Mucosa of gallbladder (tissue), 1 donor: ENCODE results near the gene HRAS. TPM values are rescaled to one million over a fixed set of nuclear protein-coding genes. Genes with fewer than 3 reads are reported as not detected.

ENCODE experiments used
- DNase-seq: peaks from one replicate; pipeline ENCODE4 v3.0.0-alpha.2; 2020; ENCODE audit warnings: low spot score
- total RNA-seq: library from RNA; stranded (reverse); gene quantifications from one replicate; pipeline ENCODE4 v1.2.1, GENCODE V29; 2021
- donor health status: DM: no; HTN: no; CAD: no.

Gene HRAS
- total RNA-seq, 1 donor from 2014 or later, result 51.1 TPM

DNA sequence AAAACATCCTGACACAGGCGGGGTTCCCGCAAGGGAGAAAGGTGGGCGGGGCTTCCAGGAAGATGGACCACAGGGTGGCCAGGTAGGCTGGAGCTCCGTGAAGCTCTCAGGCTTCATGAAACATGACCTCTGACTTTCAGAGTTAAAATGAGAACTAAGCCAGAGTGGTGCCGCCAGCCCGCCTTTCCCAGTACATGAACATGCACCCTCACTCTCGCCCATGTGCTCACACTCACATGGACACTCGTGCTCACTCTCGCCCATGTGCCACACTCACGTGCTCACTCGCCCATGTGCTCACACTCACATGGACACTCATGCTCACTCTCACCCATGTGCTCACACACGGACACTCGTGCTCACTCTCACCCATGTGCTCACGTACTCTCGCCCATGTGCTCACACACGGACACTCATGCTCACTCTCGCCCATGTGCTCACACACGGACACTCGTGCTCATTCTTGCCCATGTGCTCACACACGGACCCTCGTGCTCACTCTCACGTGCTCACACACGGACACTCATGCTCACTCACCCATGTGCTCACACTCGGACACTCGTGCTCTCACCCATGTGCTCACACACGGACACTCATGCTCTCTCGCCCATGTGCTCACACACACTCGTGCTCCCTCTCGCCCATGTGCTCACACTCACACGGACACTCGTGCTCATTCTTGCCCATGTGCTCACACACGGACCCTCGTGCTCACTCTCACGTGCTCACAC, 38.4 kb downstream of the HRAS start:
- no peak for DNase-seq

DNA sequence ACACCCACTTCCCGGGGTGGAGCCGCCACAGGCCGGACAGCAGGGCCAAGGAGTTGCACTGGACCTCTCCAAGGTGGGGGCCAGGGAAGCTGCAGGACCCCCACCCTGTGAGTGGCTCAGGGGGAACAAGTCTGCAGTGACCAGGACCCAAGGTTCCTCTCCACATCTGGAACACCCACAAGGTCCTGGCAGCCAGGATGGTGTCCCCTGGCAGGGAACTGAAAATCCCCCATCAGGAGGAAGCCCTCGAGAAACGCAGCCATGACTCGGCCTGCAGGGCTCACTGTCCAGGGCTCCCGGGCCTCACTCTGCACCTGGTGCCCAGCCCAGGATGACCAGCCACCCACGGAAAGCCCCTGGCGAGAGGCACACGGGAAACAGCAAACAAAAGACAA, 39.8 kb downstream of the HRAS start:
- DNase-seq, result no peak

DNA sequence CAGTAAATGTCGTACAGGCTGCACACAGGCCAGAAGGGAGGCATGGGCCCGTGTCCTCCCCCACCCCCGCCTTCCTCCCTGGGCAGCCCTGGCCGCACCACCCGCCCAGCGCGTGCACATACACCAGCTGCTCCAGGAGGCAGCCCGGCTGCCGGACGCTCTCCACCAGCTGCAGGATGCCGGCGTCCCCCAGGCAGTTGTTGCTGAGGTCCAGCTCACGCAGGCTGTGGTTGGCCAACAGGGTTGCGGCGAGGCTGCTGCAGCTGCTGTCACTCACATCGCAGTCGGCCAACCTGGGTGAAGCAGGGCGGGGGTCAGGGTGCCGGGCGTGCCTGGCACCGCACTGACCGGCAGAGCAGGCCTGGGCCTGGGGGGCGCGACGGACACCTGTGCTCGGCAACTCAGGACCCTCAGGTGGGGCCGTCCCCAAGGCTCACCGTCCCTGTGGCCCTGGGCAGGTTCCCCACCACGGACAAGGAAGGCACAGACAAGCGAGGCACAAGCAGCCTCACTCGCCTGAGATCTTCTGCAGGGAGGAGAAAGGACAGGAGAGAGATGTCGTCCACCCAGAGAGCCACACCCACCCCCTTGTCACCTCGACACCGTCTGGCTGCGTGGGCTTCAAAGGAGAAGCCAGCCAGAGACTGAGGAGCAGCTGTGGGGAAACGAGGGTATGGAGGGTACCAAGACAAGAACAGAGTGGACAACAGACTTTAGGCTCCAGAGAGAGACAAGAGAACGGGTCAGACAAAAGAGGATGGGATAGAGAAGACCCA, 40.4 kb downstream of the HRAS start:
- DNase-seq, result no peak

DNA sequence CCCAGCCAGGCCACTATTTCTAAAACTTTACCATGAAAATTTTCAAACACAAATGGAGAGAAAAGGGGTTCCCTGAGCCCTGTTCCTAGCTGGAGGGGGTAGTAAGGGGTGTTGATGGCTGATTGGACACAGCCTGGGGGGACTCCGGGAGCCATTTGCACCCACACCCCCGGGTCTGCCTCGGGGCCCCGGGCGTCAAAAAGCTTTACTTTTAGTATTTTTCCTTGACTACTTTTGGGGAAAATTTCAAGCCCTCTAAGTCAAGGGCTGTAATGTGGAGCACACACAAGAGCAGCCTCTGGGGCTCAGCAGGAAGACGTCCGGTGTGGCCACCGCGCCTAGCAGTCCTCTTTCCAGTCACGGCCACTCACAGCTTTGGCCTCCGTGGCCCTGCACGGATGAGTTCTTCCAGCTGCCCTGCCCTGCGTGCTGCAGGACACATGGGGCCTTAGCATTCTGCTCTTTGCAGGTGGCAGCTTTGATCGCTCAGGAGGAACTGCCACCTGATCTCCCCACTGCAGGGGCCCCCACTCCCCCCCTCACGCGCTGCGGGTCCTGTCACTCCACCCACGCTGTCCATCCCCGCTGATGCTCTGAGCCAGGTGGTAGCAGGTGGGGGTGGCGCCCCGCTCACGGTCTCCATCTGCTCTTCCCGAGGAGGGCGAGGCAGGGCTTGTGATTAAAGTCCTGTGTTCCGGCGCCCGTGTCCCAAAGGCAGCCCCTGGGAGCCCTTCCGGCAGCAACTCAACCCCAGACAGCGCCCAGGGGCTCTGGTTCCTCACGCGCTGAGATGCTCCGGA, 42.7 kb downstream of the HRAS start:
- no peak for DNase-seq

DNA sequence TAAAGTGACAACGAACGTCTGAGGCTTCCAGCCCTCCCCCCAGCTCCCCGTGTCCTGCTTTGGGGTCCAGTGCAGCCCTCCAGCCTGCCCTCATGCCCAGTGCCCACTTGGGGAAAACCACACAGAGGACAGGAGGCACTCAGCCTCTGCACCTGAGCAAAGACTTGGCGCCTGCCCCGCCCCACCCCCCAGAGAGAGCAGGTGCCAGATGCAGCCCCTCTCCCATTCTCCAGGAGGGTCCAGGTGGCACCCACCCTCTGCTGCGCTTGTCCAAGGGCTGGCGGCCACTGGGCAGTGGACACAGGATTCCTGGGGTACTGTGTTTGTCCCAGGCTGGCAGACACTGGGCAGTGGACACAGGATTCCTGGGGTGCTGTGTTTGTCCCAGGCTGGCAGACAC, 44.0 kb downstream of the HRAS start:
- DNase-seq, result no peak

DNA sequence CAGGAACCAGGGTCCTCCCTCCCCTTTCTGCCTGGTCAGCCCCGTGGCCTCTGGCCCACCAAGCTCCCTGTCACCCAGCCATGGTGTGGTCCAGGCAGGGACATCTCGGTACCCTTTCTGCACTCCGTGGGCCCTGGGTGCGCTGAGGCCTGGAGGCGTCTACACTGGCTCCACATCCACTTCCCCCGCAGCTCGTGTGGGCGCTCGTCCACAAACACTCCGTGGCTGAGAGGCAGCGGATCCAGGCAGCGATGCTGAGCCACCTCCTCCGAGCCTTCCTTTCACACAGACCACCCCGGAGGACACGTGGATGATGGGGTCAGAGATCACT, 44.5 kb downstream of the HRAS start:
- no peak for DNase-seq

DNA sequence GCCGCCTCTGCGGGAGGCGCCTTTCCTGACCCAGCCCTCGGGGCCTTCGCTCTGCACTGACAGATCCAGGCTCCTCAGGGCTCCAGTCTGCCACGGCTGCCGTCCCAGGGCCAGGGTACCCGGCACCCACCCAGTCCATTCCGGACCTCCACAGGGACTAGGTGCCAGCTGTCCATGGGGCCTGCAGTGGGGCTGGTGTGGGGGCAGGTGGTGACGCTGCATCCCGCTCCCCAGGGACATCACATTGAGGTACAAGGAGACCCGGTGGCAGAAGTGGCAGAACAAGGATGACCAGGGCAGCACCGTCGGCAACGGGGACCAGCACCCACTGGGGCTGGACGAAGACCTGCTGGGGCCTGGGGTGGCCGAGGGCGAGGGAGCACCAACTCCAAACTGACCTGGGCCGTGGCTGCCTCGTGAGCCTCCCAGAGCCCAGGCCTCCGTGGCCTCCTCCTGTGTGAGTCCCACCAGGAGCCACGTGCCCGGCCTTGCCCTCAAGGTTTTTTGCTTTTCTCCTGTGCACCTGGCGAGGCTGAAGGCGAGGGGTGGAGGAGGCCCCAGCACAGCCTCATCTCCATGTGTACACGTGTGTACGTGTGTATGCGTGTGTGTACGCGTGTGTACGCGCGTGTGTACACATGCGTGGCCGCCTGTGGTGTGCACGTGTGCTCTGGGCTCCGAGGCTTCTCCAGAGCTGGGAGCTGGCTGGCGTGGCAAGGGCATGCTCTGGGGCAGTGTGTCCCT, 45.0 kb downstream of the HRAS start:
- no peak for DNase-seq

DNA sequence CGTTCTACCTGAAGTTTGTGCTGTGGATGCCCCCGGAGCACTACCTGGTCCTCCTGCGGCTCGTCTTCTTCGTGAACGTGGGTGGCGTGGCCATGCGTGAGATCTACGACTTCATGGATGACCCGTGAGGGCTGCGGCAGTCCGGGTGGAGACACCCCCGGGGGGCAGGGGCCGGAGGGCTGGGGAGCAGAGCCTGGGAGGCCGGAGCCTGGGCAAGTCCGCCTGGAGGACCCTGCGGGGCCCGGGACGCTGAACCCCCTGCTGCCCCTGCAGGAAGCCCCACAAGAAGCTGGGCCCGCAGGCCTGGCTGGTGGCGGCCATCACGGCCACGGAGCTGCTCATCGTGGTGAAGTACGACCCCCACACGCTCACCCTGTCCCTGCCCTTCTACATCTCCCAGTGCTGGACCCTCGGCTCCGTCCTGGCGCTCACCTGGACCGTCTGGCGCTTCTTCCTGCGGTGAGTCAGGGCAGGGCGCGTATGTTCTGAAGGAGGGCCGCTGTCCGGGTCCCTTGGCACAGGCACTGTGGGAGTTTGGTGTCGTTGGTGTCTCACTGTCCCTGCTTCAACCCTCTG, 45.7 kb downstream of the HRAS start:
- DNase-seq, result no peak

DNA sequence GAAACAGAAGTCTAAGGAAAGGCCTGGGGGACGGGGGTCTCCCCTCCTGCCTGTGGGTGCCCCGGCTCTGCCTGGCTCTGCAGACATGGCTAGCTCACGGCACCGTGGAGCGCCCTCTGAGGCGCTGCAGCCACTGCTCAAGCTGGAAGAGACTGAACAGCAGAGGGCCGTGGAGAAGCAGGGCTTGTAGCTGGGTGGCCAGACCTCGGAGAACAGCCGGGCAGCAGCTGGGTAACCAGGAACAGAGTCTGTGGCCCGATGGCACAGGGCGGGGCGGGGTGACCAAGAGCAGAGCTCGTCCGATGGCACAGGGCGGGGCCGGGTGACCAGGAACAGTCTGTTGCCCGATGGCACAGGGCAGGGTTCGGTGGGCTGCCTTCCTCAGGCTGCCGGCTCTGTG, 46.4 kb downstream of the HRAS start:
- no peak for DNase-seq

DNA sequence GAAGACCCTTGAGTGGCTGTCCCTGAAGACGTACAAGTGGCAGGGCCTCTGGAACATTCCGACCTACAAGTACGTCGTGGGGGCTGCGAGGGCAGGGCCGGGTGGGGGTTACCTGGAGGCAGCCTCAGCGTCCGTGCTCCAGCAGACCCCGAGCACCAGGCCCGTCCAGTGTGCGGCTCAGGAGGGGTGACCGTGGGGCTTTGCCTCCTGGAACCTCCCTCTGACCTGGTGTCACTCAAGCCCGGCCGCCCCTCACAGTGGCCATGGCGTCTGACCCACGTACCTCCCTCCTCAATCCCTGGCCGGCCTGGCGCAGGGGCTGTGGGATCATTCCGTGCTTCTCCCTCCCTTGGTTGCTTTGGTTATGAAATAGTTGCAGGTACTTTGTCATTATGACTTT, 46.8 kb downstream of the HRAS start:
- no peak for DNase-seq

DNA sequence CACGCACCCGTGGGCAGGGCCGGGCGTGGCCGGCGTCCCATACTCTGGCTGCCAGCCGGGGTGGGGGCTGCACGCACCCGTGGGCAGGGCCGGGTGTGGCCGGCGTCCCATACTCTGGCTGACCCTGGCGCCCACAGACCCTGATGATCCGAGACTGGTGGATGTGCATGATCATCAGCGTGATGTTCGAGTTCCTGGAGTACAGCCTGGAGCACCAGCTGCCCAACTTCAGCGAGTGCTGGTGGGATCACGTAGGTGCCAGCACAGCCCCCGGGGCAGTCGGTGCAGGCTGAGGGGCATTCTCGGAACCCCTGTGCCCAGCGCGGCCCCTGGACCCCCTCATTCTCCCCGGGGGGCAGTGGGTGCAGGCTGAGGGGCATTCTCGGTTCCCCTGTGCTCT, 47.3 kb downstream of the HRAS start:
- no peak for DNase-seq

DNA sequence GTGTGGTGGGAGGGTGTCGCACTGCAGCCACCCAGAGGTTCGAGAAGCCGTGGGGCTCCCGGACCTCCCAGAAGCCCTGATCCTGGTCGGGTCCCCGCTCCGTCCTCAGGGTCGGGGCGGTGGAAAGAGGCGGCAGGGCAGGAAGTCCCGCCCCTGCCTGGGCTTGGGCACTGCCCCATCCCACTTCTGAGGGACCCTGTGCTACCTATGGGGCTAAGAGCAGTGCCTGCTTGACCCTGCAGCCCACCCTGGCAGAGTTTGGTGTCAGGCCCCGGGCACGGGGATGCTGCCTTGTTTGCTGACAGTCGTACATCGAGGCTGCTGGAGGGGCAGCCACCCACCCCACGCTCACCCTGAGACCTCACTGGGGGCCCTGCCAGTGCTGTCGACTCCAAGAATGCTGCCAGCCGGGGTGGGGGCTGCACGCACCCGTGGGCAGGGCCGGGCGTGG, 47.8 kb downstream of the HRAS start:
- no peak for DNase-seq

DNA sequence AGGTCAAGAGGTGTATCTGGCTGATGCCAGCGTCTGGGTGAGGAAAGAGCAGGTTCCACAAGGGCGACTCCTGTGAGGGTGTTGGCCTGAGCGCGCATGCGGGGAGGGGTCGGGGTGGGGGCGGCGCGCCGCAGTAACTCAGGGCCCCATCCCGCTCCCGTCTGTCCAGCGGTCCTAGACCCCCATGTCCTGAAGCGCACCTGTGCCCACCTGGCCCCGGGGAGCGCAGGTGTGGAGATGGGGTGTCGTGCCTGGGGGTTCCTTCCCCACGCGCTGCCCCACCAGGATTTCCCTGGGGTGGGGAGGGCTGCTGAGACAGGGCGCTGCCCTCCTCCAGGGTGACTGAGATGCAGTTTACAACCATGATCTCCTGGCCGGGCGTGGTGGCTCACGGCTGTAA, 49.2 kb downstream of the HRAS start:
- DNase-seq, result no peak

DNA sequence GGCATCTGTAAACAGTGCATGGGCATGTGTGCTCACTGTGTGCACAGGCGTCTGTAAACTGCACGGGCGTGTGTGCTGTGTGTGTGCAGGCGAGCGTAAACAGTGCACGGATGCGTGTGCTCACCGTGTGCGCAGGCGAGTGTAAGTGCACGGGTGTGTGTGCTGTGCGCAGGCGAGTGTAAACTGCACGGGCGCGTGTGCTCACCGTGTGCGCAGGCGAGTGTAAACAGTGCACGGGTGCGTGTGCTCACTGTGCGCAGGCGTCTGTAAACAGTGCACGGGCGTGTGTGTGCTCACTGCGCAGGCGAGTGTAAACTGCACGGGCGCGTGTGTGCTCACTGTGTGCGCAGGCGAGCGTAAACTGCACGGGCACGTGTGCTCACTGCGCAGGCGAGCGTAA, 50.8 kb downstream of the HRAS start:
- DNase-seq, result no peak

Other genes with a start within 250 kb of the HRAS start
- gene PGGHG, start 246.4 kb downstream of the HRAS start, total RNA-seq, result 42.8 TPM
- not detected for gene IFITM5, start 236.1 kb downstream of the HRAS start, total RNA-seq
- 129 TPM for gene IFITM2, start 227.8 kb downstream of the HRAS start, total RNA-seq
- 55.4 TPM for gene IFITM1, start 221.5 kb downstream of the HRAS start, total RNA-seq
- 246 TPM for gene IFITM3, start 214.7 kb downstream of the HRAS start, total RNA-seq
- 3.4 TPM for gene B4GALNT4, start 166.1 kb downstream of the HRAS start, total RNA-seq
- gene PKP3, start 141.4 kb downstream of the HRAS start, total RNA-seq, result 70.8 TPM
- 152 TPM for gene SIGIRR, start 120.6 kb downstream of the HRAS start, total RNA-seq
- 49.3 TPM for gene ANO9, start 93.6 kb downstream of the HRAS start, total RNA-seq
- gene PTDSS2, start 85.3 kb downstream of the HRAS start, total RNA-seq, result 36.6 TPM
- gene RNH1, start 28.3 kb downstream of the HRAS start, total RNA-seq, result 156 TPM
- gene LRRC56, start 2.0 kb upstream of the HRAS start, total RNA-seq, result 9.4 TPM
- 7.5 TPM for gene LMNTD2, start 25.2 kb upstream of the HRAS start, total RNA-seq
- gene RASSF7, start 25.4 kb upstream of the HRAS start, total RNA-seq, result 179 TPM
- 38.1 TPM for gene PHRF1, start 40.9 kb upstream of the HRAS start, total RNA-seq
- 54.0 TPM for gene IRF7, start 80.4 kb upstream of the HRAS start, total RNA-seq
- gene CDHR5, start 89.4 kb upstream of the HRAS start, total RNA-seq, result 89.6 TPM
- not detected for gene SCT, start 91.6 kb upstream of the HRAS start, total RNA-seq
- 2.6 TPM for gene DRD4, start 101.7 kb upstream of the HRAS start, total RNA-seq
- gene DEAF1, start 159.6 kb upstream of the HRAS start, total RNA-seq, result 45.0 TPM
- gene TMEM80, start 160.2 kb upstream of the HRAS start, total RNA-seq, result 52.0 TPM
- 228 TPM for gene EPS8L2, start 170.7 kb upstream of the HRAS start, total RNA-seq
- 176 TPM for gene TALDO1, start 211.9 kb upstream of the HRAS start, total RNA-seq
- 85.9 TPM for gene GATD1, start 241.9 kb upstream of the HRAS start, total RNA-seq